Middle frontal gyrus (tissue), 1 donor: ENCODE measurements around the gene ZNF287.
"Not testable (repeated sequence)": the region's sequence is repeated elsewhere in the genome, so short reads cannot be mapped to it uniquely, and the experiment has no call there.

Source experiments
- DNase-seq: peaks from one replicate; pipeline ENCODE4 v3.0.0-alpha.2; 2015; ENCODE audit warnings: low spot score; ENCODE audit errors: extremely low spot score

Gene ZNF287

GRCh38 chr17:16568541-16569357 lies at the start of gene ZNF287:
Gene ZNF287 (minus strand): TSS chr17:16569204. CDS start chr17:16567731, 1,473 bp downstream.
- peak; percentile 92 for DNase-seq

- DNase-seq, result no peak
These were observed 48.6 kb upstream of the ZNF287 start for GRCh38 chr17:16617481-16618060.

GRCh38 chr17:16599537-16599936 lies 30.5 kb upstream of the ZNF287 start:
- no peak for DNase-seq

GRCh38 chr17:16593356-16594102 lies 24.5 kb upstream of the ZNF287 start:
- no peak for DNase-seq

GRCh38 chr17:16589097-16589969 lies 20.3 kb upstream of the ZNF287 start:
- peak; percentile 90 for DNase-seq

GRCh38 chr17:16585796-16586195 lies 16.8 kb upstream of the ZNF287 start:
- no peak for DNase-seq

- peak; percentile 88 for DNase-seq
These were observed 15.4 kb upstream of the ZNF287 start for GRCh38 chr17:16584273-16584995.

GRCh38 chr17:16583781-16584180 lies 14.8 kb upstream of the ZNF287 start:
- DNase-seq, result no peak

GRCh38 chr17:16573466-16573865 lies 4.5 kb upstream of the ZNF287 start:
- DNase-seq, result no peak

- no peak for DNase-seq
These were observed 331 bp upstream of the ZNF287 start for GRCh38 chr17:16569358-16569712.

- DNase-seq, result no peak
These were observed 16.4 kb downstream of the ZNF287 start for GRCh38 chr17:16552637-16553045.

GRCh38 chr17:16551878-16552636 lies 16.9 kb downstream of the ZNF287 start:
- no peak for DNase-seq

- DNase-seq, result no peak
These were observed 31.9 kb downstream of the ZNF287 start for GRCh38 chr17:16537130-16537458.

GRCh38 chr17:16534236-16534635 lies 34.8 kb downstream of the ZNF287 start:
- no peak for DNase-seq

GRCh38 chr17:16529906-16530305 lies 39.1 kb downstream of the ZNF287 start:
- DNase-seq, result no peak

- DNase-seq, result no peak
These were observed 41.7 kb downstream of the ZNF287 start for GRCh38 chr17:16527298-16527697.

- not testable (repeated sequence) for DNase-seq
These were observed 43.4 kb downstream of the ZNF287 start for GRCh38 chr17:16525556-16525955.

GRCh38 chr17:16521070-16521727 lies 47.8 kb downstream of the ZNF287 start:
- peak; percentile 57 for DNase-seq

GRCh38 chr17:16519021-16519420 lies 50.0 kb downstream of the ZNF287 start:
- DNase-seq, result no peak
